ENCODE data around the gene AMZ2.
"Not testable (repeated sequence)": the region's sequence is repeated elsewhere in the genome, so short reads cannot be mapped to it uniquely, and the experiment has no call there.

The AMZ2 gene

DNA sequence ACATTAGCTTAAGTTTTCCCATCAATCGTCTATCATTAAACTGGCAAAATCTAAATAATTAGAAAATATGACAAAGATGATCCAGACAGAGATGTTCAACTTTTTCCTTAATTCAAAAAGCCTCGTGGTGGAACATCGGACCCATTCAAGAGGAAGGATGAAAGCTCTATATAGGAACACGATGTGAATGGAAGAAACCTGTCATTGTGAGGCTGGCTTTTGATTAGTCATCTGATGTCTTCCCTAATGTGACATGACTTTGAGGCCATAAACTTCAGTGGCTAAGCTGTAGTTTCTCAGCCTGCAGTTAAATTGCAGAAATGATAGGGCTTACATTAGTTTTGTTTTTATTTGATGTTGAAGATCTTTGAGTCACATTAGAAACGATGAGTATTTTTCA is 1.0 kb downstream of the AMZ2 start:
- no peak for DNase-seq

DNA sequence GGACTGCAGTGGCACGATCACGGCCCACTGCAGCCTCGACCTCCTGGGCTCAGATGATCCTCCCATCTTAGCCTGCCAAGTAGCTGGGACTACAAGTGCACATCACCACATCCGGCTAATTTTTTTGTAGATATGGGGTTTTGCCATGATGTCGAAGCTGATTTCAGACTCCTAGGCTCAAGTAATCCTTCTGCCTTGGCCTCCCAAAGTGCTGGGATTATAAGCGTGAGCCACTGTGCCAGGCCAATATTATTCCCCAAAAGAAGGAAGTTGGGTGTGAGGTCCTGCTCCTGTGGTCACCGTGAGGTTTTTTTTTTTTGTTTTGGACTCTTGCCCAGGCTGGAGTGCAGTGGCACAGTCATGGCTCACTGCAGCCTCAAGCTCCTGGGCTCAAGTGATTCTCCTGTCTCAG is 1.5 kb downstream of the AMZ2 start:
- DNase-seq: no peak

- DNase-seq: not testable (repeated sequence)
These were observed 5.6 kb downstream of the AMZ2 start for GRCh38 chr17:68253426-68253825.

DNA sequence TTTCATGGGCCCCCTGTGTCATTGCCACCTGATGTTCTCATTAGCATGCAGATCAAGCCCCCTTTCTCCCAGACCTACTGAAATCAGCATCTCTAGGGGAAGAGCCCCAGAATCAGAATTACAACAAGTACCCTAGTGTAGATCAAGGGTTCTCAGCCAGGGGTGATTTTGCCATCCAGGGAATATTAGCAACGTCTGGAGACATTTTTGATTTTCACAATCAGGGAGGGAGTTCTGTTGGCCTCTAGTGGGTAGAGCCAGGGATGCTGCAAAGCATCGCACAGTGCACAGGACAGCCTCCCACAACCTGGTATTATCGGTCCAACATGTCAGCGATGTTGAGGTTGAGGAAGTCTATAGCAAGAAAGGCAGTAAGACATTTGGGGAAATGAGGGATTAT is 7.3 kb downstream of the AMZ2 start:
- no peak for DNase-seq

GRCh38 chr17:68255731-68256538 is 8.1 kb downstream of the AMZ2 start:
- no peak for DNase-seq

GRCh38 chr17:68256701-68257100 is 8.9 kb downstream of the AMZ2 start:
- not testable (repeated sequence) for DNase-seq

GRCh38 chr17:68257934-68258333 is 10.1 kb downstream of the AMZ2 start:
- DNase-seq: no peak

- peak in 12 of 51 donors; percentile 13 to 44 (median 31) for DNase-seq
These were observed 11.2 kb downstream of the AMZ2 start for GRCh38 chr17:68258890-68259647.

DNA sequence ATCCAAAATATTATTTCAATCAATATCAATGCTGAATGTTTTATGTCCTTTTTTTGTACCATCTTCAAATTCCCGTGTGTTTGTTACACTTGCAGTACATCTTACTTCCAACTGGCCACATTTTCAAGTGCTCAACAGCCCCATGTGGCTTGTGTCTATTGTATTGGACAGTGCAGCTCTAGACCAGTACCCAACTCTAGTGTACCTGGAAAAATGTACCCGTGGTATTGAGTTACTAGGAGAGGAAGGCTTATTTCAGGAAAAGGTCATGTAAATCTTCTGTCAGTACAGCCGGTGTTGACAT is 11.8 kb downstream of the AMZ2 start:
- DNase-seq: not testable (repeated sequence)

- no peak for DNase-seq
These were observed 12.4 kb downstream of the AMZ2 start for GRCh38 chr17:68260051-68260762.

DNA sequence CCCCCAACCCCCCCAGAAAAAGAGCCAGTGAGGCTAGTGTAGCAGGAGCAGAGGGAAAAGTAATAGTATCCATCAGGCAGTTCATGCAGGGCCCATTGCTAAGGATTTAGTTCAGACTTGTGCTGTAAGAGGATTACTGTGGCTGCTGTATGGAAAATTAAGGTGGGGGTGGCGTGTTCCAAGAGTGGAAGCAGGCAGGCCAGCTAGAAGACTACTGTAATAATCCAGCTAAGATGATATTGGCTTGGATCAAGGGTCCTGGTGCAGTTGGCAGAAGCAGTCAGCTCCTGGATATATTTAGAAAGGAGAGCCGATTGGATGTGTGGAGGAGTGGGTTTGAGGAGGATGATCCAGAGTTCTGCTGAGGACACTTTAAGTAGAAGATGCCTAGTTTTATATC is 14.6 kb downstream of the AMZ2 start:
- not testable (repeated sequence) for DNase-seq

DNA sequence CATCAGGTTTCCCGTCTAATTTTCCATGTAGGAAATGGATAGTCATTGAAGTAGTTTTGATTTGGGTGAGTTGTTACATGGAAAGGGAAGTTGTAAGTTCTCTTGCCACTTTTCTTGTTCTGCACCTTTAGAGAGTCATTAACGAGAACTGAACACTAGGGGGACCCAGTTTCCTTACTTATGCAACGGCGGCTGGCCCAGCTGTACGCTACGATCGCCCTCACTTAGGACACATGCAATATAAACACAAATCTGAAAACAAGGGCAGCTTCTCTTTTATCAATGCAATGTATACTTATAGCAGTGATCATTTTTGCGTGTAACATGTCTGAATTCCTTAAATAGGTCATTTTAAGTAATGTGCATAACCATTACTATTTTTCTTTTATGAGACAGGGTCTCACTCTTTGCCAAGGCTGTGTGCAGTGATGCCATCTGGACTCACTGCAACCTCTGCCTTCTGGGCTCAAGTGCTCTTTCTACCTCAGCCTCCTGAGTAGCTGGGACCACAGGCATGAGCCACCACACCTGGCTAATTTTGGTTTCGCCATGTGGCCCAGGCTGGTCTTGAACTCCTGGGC is 15.3 kb downstream of the AMZ2 start:
- DNase-seq: peak in 9 of 51 donors; percentile 3 to 66 (median 20)

DNA sequence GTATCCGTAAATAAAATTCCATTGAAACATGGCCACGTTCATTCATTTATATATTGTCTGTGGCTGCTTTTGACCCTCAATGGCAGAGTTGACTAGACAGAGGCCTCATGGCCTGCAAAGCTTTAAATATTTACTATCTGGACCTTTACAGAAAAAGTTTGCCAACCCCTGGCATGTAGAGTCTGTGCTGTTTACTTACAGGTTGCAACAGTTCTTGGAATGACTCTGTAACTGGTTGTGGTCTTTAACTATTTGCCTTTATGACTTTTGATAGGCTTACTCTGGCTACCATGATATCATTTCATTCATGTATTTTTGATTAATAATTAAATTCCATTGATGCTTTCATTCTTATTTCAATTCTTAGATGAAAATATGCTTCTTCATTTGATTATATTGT is 18.0 kb downstream of the AMZ2 start:
- not testable (repeated sequence) for DNase-seq

DNA sequence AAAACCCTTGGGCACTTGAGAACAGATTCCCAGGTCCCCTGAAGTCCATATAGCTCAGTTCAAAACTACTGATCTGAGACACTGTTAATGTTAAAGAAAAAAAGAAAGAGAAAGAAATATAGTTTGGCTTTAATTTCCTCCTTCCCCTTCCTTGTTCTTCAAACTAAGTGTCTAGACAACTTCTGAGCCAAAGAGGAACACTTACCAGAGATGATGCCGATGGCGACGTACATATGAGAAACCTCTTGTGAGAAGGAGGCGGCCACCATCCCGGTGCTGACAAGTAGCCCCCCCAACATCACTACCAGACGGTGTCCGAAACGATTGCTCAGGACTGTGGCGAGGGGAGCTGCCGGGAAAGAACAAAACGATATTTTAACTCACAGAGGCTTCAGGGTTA is 25.9 kb downstream of the AMZ2 start:
- peak in 1 of 51 donors; percentile 7 for DNase-seq

DNA sequence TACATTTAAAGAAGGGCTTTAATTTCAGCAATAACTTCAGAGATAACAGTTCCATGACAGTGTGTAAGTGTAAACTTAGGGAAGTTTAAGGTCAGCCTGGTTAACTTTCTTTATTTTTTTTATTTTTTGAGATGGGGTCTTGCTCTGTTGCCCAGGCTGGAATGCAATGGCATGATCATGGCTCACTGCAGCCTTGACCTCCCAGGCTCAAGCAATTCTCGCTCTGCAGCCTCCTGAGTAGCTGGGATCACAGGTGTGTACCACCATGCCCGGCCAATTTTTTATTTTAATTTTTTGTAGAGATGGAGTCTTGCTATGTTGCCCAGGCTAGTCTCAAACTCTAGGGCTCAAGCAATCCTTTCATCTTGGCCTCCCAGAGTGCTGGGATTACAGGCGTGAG is 28.5 kb downstream of the AMZ2 start:
- DNase-seq: not testable (repeated sequence)

DNA sequence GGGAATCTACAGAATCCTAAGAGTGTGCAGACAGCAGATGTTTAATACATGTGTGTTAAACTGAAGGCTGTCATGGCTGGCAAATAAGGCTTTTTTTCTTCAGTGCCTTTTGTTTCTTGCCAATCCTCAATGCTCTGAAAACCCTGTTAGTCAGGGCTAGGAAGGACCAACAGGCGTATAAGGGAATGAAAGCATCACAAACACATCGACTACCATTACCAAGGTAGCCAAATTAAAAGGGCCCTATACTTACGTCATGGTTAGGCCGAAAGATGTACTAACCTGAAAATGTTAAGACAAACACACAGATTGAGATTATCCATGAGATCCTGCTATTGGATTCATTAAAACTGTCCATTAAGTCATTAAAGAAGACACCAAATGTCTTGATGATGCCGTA is 30.0 kb downstream of the AMZ2 start:
- no peak for DNase-seq

- not testable (repeated sequence) for DNase-seq
These were observed 34.1 kb downstream of the AMZ2 start for GRCh38 chr17:68281965-68282364.

GRCh38 chr17:68288375-68288774 is 40.5 kb downstream of the AMZ2 start:
- no peak for DNase-seq

DNA sequence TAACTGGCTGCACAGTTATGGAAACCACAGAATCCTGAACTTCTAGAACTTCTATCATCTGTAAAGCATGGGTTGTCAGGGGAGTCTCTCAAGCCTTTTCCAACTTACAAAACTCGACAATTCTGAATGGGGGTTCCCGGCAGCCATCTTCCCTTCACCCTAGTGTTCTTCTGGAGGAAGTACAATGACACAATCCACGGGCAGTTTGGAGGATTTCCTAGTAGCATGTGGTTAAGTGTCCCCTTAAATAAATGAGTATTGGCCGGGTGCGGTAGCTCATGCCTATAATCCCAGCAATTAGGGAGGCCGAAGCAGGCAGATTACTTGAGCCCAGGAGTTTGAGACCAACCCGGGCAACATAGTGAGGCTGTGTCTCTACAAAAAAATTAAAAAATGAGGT is 41.0 kb downstream of the AMZ2 start:
- no peak for DNase-seq

GRCh38 chr17:68289473-68289872 is 41.6 kb downstream of the AMZ2 start:
- no peak for DNase-seq

- DNase-seq: no peak
These were observed 42.1 kb downstream of the AMZ2 start for GRCh38 chr17:68289936-68290267.
